C4-2B (cell line): ENCODE measurements around the gene ERBB4.

Experiments used
- H3K27ac ChIP-seq: fragments of 450-650 bp; 2 replicates; pipeline ENCODE4 v1.5.1; 2017
- ZFX ChIP-seq: fragments of 450-650 bp; IDR thresholded peaks from 2 replicates; pipeline ENCODE4 v1.6.1; 2017
- TF ChIP-seq, protein P1 (sequence below): fragments of 450-650 bp; conservative IDR thresholded peaks from 2 replicates; pipeline ENCODE4 v1.5.1; 2017; ENCODE audit warnings: mild to moderate bottlenecking

The ERBB4 gene

DNA sequence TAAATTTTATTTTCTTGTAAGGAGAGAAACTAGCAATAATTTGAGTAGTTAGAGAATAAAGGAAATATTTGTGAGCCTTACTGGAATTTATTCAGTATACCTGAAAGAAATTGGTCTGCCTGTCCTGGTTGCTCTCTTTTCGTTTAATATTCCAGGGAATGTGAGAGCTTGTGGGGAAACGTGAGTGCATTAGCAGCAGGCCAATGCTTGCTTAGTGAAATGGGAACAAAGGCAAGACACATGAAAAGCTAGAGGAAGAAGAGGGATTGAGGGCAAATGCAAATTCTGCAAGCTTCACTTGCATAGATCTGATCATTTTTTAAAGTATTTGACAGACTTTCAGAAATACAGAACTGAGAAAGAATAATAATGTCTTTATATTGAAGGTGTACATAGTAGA lies 111.0 kb downstream of the ERBB4 start:
- no peak overlapping the region for H3K27ac ChIP-seq
- no peak for TF ChIP-seq ZFX
- TF ChIP-seq, protein P1, sequence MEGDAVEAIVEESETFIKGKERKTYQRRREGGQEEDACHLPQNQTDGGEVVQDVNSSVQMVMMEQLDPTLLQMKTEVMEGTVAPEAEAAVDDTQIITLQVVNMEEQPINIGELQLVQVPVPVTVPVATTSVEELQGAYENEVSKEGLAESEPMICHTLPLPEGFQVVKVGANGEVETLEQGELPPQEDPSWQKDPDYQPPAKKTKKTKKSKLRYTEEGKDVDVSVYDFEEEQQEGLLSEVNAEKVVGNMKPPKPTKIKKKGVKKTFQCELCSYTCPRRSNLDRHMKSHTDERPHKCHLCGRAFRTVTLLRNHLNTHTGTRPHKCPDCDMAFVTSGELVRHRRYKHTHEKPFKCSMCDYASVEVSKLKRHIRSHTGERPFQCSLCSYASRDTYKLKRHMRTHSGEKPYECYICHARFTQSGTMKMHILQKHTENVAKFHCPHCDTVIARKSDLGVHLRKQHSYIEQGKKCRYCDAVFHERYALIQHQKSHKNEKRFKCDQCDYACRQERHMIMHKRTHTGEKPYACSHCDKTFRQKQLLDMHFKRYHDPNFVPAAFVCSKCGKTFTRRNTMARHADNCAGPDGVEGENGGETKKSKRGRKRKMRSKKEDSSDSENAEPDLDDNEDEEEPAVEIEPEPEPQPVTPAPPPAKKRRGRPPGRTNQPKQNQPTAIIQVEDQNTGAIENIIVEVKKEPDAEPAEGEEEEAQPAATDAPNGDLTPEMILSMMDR: no peak

DNA sequence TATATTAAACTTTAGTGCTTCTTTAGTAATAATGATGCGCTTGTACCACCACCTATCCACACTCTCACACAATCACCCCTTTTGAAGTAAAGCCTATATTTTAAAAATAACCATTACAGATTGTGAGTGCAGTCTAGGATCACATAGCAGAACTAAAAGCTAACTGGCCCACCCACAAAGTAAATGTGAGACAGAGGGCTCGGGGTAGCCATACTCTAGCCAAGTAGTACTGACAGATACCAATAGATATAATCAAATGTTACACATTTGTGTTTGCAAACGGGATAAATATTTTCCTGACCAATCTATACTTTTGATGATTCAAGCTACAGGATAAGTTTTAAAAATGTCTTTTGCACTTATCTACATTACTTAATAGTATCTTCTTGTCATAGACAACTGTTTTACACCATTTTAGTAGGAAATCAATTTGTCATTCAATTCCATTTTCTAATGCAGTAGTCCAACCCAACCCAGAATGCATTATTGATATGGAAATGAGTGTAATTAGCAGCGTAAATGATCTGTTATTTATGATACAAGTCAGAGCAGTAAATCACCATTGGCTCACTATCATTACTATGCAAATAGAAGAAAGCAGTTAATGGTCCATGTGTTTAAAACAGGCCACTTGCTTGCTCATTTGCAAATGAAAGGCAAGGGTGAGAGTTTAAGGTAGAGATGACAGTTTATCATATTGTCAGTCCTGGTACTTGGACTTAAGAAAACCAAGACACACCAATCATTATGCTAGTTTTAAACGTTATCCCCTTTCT lies 111.8 kb downstream of the ERBB4 start:
- H3K27ac ChIP-seq: no peak overlapping the region
- TF ChIP-seq ZFX: no peak
- TF ChIP-seq, protein P1: no peak

DNA sequence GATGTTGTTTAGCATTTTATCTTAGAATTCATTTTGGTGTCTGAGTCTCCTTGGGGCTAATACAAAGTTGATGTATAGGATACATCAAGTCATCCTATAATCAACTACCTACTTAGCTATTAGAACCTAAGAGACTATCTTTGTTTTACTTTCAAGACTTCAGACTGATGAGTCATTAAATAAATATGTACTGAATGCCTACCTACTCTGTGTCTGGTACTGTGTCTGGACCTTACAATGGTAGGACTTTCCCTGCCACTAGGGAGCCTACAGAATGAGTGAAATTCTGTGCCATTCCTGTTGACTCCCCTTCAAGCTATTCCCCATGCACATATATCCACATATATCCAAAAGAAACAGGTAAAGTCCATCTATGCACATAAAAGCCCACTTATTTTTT lies 114.5 kb downstream of the ERBB4 start:
- no peak overlapping the region for H3K27ac ChIP-seq
- TF ChIP-seq, protein P1: no peak
- TF ChIP-seq ZFX: no peak

DNA sequence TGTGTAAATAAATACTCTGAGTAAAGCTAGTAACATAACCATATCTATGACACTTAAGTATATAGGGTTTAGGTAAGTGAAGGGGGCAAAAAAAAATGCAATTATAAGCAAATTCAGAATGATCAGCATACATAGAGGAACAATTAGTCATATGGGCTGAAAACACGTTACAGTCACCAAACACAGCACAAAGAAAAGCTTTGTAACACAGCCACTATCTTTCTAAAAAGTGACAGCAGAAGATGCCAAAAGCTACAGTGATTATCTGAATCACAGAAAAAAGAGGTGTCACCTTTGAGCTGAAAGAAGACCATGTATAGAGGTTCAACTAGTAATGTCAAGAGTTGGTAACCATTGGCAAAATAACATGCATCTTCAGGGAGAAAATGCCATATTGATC lies 115.5 kb downstream of the ERBB4 start:
- TF ChIP-seq, protein P1: no peak
- no peak for TF ChIP-seq ZFX
- no peak overlapping the region for H3K27ac ChIP-seq

DNA sequence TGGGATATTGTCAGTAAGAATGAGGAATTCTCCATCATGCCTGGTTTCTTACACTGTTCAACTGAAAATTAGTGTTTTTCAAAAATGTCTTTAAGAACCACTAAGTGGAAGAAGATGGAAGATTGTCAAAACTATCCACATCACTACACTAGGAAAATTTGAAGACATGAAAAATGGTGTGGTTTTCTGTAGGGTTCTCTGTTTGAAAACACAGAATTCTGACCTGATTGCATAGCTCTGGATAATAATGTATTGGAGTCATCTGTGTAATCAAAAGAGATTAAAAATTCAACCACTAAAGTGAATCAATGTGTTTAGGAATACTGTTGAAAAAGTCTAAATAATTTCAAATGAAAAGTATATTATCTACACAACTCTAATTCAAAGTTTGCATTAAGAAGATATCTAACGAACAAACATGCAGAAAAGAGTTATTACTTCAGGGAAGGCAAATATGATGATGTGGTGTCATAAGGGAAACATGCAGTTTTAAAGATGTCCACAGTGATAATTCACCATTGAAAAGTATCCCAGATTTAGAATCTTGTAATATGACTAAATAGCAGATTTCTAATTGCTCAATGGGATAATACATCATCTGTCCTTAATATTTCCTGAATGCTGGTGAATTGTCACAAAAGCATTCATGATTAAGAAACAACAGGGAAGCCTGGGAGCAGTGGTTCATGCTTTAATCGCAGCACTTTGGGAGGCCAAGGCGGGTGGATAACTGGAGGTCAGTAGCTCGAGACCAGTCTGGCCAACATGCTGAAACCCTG lies 116.9 kb downstream of the ERBB4 start:
- no peak overlapping the region for H3K27ac ChIP-seq
- TF ChIP-seq ZFX: no peak
- TF ChIP-seq, protein P1: no peak

DNA sequence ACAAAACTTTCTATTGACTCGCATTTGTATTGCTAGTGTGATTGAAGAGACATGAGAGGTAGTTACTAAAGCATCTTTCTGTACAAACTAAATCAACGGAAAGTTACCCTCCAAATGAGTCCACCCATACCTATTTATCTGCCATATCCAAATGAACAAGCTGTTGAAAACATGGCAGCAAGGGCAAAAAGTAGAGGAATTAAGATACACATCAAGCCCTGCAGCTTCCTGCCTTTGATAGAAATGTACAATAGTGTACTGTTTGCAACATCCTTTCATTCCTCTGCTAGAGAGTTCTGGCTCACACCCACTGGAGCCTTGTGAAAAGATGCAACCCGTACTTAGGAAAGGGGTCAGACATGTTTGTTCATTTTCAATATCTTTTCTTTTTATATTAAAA lies 122.5 kb downstream of the ERBB4 start:
- H3K27ac ChIP-seq: no peak overlapping the region
- TF ChIP-seq, protein P1: no peak
- TF ChIP-seq ZFX: no peak

DNA sequence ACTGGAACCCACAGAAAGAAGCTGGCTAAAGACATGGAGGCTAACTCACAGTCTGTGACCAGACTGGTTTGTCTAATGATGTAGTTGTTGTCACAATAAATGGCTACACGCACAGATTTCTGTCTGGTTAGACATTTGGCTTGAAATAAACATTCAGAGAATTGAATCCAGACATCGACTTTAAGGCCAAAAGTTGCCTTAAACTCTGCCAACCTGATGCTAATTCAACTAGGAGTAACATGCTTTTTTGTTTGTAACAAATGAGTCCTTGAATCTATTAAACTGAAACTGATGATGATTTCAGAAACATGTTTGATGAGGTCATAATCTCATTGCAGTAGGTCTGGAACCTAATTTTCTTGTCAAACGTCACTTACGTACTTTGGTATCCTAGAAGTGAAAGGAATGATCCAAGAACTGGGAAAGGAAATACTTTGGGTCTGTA lies 123.8 kb downstream of the ERBB4 start:
- no peak for TF ChIP-seq ZFX
- TF ChIP-seq, protein P1: no peak
- no peak overlapping the region for H3K27ac ChIP-seq
